Uterus (tissue), 2 donors: ENCODE measurements around the gene ATP5PD.
"Not testable (repeated sequence)": the region's sequence is repeated elsewhere in the genome, so short reads cannot be mapped to it uniquely, and the experiment has no call there.

Source experiments
- POLR2A ChIP-seq, 2 donors: fragments of 450-650 bp; IDR thresholded peaks; one replicate each; pipeline ENCODE4 v1.6.1; 2016; ENCODE audit warnings: antibody characterized with exemption in 2 of 2, mild to moderate bottlenecking in 1 of 2, moderate library complexity in 1 of 2
- TF ChIP-seq, protein P1 (sequence below), 4 experiments: fragments of 200-600 bp in 2 of 4; fragments of 450-650 bp in 2 of 4; sonication (generic) in 2 of 4; IDR thresholded peaks; one replicate each; pipeline ENCODE4 v1.5.1; 2016 to 2019; ENCODE audit warnings: antibody characterized with exemption in 4 of 4, mild to moderate bottlenecking in 2 of 4, moderate library complexity in 1 of 4

DNA sequence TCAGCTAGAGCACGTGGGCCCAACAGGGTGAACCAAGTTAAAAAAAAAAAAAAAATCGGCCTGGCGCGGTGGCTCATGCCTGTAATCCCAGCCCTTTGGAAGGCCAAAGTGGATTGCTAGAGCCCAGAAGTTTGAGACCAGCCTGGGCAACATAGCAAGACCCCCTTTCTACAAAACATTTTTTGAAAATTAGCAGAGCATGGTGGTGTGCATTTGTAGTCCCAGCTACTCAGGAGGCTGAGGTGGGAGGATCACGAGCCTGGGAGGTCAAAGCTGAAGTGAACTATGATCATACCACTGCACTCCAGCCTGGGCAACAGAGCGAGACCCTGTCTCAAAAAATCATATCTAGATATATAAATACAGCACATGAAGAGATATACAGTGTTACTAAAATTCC is 40.7 kb downstream of the ATP5PD start:
- TF ChIP-seq, protein P1, sequence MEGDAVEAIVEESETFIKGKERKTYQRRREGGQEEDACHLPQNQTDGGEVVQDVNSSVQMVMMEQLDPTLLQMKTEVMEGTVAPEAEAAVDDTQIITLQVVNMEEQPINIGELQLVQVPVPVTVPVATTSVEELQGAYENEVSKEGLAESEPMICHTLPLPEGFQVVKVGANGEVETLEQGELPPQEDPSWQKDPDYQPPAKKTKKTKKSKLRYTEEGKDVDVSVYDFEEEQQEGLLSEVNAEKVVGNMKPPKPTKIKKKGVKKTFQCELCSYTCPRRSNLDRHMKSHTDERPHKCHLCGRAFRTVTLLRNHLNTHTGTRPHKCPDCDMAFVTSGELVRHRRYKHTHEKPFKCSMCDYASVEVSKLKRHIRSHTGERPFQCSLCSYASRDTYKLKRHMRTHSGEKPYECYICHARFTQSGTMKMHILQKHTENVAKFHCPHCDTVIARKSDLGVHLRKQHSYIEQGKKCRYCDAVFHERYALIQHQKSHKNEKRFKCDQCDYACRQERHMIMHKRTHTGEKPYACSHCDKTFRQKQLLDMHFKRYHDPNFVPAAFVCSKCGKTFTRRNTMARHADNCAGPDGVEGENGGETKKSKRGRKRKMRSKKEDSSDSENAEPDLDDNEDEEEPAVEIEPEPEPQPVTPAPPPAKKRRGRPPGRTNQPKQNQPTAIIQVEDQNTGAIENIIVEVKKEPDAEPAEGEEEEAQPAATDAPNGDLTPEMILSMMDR (IDR thresholded peaks at IDR 0.05), result not testable (repeated sequence)
- TF ChIP-seq POLR2A (IDR thresholded peaks at IDR 0.05), result not testable (repeated sequence)
